ENCODE results near the gene IRF9. TPM values are rescaled to one million over a fixed set of nuclear protein-coding genes. Genes with fewer than 3 reads are reported as not detected.

Gene IRF9
- total RNA-seq (100 to 1,000 TPM; 133 to 337 (median 189) TPM), polyA plus RNA-seq (100 to 1,000 TPM in 1 of 2 donors, 10 to 100 TPM in 1; 73.3 to 110 TPM), total RNA-seq (87.1 reads per million, percentile 82 among the genes with 10 or more reads in this experiment)

- DNase-seq, result peak; percentile 93 to 98 (median 96)
- Mint-ChIP-seq H3K9me3 (peaks cover 0 to 4% (median 0%) of the 10 kb centered on the region in 11 donors), H3K27ac (peak within 1 kb of the TSS; percentile 98 to 100 (median 100)), H3K27me3 (peaks cover 0 to 4% (median 0%) of the 10 kb centered on the region in 5 donors), H3K4me1 (peaks cover 38 to 69% (median 56%) of the 10 kb centered on the region in 7 donors), H3K36me3 (peaks cover 11 to 65% (median 30%) of the 10 kb centered on the region in 5 donors), H3K4me3 (peak within 1 kb of the TSS; percentile 95 to 100 (median 100))
- Histone ChIP-seq H3K4me1 (ENCODE audit: control insufficient read depth in 2 of 2, insufficient read depth in 2 of 2, low read length in 2 of 2) (peaks cover 34 to 45% of the 10 kb centered on the region in 2 donors), H3K9me3 (ENCODE audit: control insufficient read depth in 2 of 3, low read length in 3 of 3) (no peaks in the 10 kb centered on the region), H3K27ac (ENCODE audit: low read depth, low read length) (peak within 1 kb of the TSS; percentile 99), H3K4me3 (ENCODE audit: low read length) (peak within 1 kb of the TSS; percentile 89), H3K36me3 (ENCODE audit: control insufficient read depth in 2 of 3, insufficient read depth in 3 of 3, low read length in 3 of 3) (peaks cover 39 to 73% (median 40%) of the 10 kb centered on the region in 3 experiments), H3K27me3 (ENCODE audit: control insufficient read depth in 2 of 2, insufficient read depth in 2 of 2, low read length in 2 of 2) (no peaks in the 10 kb centered on the region)
- CTCF ChIA-PET, result interaction anchor here (0.7 to 4.2 kb wide), 22 partner anchors 10 to 113 kb away, joined by 3 to 36 read pairs (median 4); partner anchors contain the start of genes DCAF11, EMC9, IPO4 and NRL
- ATAC-seq, result peak; percentile 98
- POLR2A ChIA-PET, result interaction anchor here (0.7 to 4.0 kb wide), 32 partner anchors 9 to 271 kb away, joined by 3 to 56 read pairs (median 8); partner anchors contain the start of genes CHMP4A, DCAF11, EMC9 and IPO4
- intact Hi-C loops (cut with micrococcal nuclease), result loop anchor here (1.0 kb wide), 19 partner anchors 10 to 281 kb away; partner anchors contain the start of genes CHMP4A (in 2 of the 2), DCAF11 (in 2 of the 2), EMC9 (in 2 of the 2) and GMPR2 (in 2 of the 2)
Observed at GRCh38 chr14:24160850-24161804, at the start of gene IRF9. Gene IRF9 (plus strand): TSS chr14:24161265. CDS start chr14:24162145, 880 bp downstream.

- no peaks in the 10 kb centered on the region for H3K27me3 ChIP-seq (ENCODE audit: control insufficient read depth in 2 of 2, insufficient read depth in 2 of 2, low read length in 2 of 2)
- Mint-ChIP-seq H3K36me3 (peaks cover under 1 to 26% (median 15%) of the 10 kb centered on the region in 5 donors), H3K27ac (peak overlapping the region; percentile 96 to 100 (median 99)), H3K4me3 (peak overlapping the region; percentile 93 to 100 (median 96)), H3K9me3 (peaks cover 0 to 6% (median 0%) of the 10 kb centered on the region in 11 donors), H3K27me3 (peaks cover 0 to 3% (median 0%) of the 10 kb centered on the region in 5 donors), H3K4me1 (peaks cover 25 to 44% (median 39%) of the 10 kb centered on the region in 7 donors)
- ATAC-seq (no peak), DNase-seq (peak in 1 of 9 donors; percentile 19)
- peak overlapping the region; percentile 99 for H3K4me3 ChIP-seq (ENCODE audit: low read length)
- intact Hi-C loops (cut with micrococcal nuclease), result loop anchor here (1.0 to 10.0 kb wide), 5 partner anchors 99 to 1019 kb away; partner anchors contain the start of genes ACIN1 (in 2 of the 2), C14orf119 (in 2 of the 2), BCL2L2 (in 1 of the 2) and PPP1R3E (in 1 of the 2)
- H3K9me3 ChIP-seq (ENCODE audit: control insufficient read depth in 2 of 3, low read length in 3 of 3), result no peaks in the 10 kb centered on the region
- H3K27ac ChIP-seq (ENCODE audit: low read depth, low read length), result peak overlapping the region; percentile 93
- peaks cover 0 to 25% (median 17%) of the 10 kb centered on the region in 3 experiments for H3K36me3 ChIP-seq (ENCODE audit: control insufficient read depth in 2 of 3, insufficient read depth in 3 of 3, low read length in 3 of 3)
- peaks cover 27 to 28% of the 10 kb centered on the region in 2 donors for H3K4me1 ChIP-seq (ENCODE audit: control insufficient read depth in 2 of 2, insufficient read depth in 2 of 2, low read length in 2 of 2)
- ChIA-PET CTCF (interaction anchor here (0.7 to 3.8 kb wide), 6 partner anchors 9 to 56 kb away, joined by 3 to 19 read pairs (median 10); partner anchors contain the start of genes EMC9, IRF9, PSME2 and RNF31), POLR2A (interaction anchor here (0.8 to 15.5 kb wide), 20 partner anchors 10 to 812 kb away, joined by 3 to 298 read pairs (median 12); partner anchors contain the start of genes CARMIL3, CHMP4A, EMC9 and FITM1)
Observed at GRCh38 chr14:24113379-24113800, 47.7 kb upstream of the IRF9 start.

- Histone ChIP-seq H3K9me3 (ENCODE audit: control insufficient read depth in 2 of 3, low read length in 3 of 3) (no peaks in the 10 kb centered on the region), H3K36me3 (ENCODE audit: control insufficient read depth in 2 of 3, insufficient read depth in 3 of 3, low read length in 3 of 3) (peaks cover 0 to 30% (median 23%) of the 10 kb centered on the region in 3 experiments), H3K4me1 (ENCODE audit: control insufficient read depth in 2 of 2, insufficient read depth in 2 of 2, low read length in 2 of 2) (peaks cover 22 to 23% of the 10 kb centered on the region in 2 donors), H3K27me3 (ENCODE audit: control insufficient read depth in 2 of 2, insufficient read depth in 2 of 2, low read length in 2 of 2) (no peaks in the 10 kb centered on the region), H3K27ac (ENCODE audit: low read depth, low read length) (peak overlapping the region; percentile 93), H3K4me3 (ENCODE audit: low read length) (peak overlapping the region; percentile 99)
- intact Hi-C loops (cut with micrococcal nuclease), result loop anchor here (1.0 to 10.0 kb wide), 24 partner anchors 20 to 1019 kb away; partner anchors contain the start of genes ACIN1 (in 2 of the 2), C14orf119 (in 2 of the 2), CHMP4A (in 2 of the 2) and EMC9 (in 2 of the 2)
- DNase-seq, result peak in 5 of 9 donors; percentile 62 to 89 (median 83)
- Mint-ChIP-seq H3K36me3 (peaks cover 5 to 32% (median 20%) of the 10 kb centered on the region in 5 donors), H3K27me3 (peaks cover 0 to 3% (median 0%) of the 10 kb centered on the region in 5 donors), H3K4me3 (peak overlapping the region; percentile 93 to 100 (median 96)), H3K27ac (peak overlapping the region; percentile 96 to 100 (median 99)), H3K4me1 (peaks cover 22 to 43% (median 38%) of the 10 kb centered on the region in 7 donors), H3K9me3 (peaks cover 0 to 6% (median 0%) of the 10 kb centered on the region in 11 donors)
- ChIA-PET CTCF (interaction anchor here (0.5 to 3.8 kb wide), 13 partner anchors 9 to 128 kb away, joined by 3 to 19 read pairs (median 4); partner anchors contain the start of genes EMC9, IRF9, PSME2 and RNF31), POLR2A (interaction anchor here (0.6 to 15.5 kb wide), 39 partner anchors 10 to 813 kb away, joined by 3 to 298 read pairs (median 5); partner anchors contain the start of genes CARMIL3, CBLN3, CHMP4A and EMC9)
- ATAC-seq, result peak; percentile 26
Observed at GRCh38 chr14:24113801-24114531, 47.1 kb upstream of the IRF9 start.

- H3K27ac Mint-ChIP-seq, result peak within 1 kb of the TSS; percentile 96 to 100 (median 99)
- ChIA-PET CTCF (interaction anchor here (0.5 to 3.8 kb wide), 14 partner anchors 10 to 128 kb away, joined by 3 to 19 read pairs (median 4); partner anchors contain the start of genes EMC9, IRF9, PSME2 and RNF31), POLR2A (interaction anchor here (0.6 to 15.5 kb wide), 45 partner anchors 9 to 813 kb away, joined by 3 to 298 read pairs (median 4); partner anchors contain the start of genes CARMIL3, CBLN3, CHMP4A and EMC9)
- peaks cover 18 to 44% (median 37%) of the 10 kb centered on the region in 7 donors for H3K4me1 Mint-ChIP-seq
- intact Hi-C loops (cut with micrococcal nuclease), result loop anchor here (1.0 to 10.0 kb wide), 26 partner anchors 18 to 1020 kb away; partner anchors contain the start of genes ACIN1 (in 2 of the 2), C14orf119 (in 2 of the 2), CHMP4A (in 2 of the 2) and EMC9 (in 2 of the 2)
- ATAC-seq, result peak; percentile 90
- peak; percentile 97 to 100 (median 100) for DNase-seq
- peak within 1 kb of the TSS; percentile 99 for H3K4me3 ChIP-seq (ENCODE audit: low read length)
- H3K36me3 Mint-ChIP-seq, result peaks cover 9 to 37% (median 27%) of the 10 kb centered on the region in 5 donors
- no peaks in the 10 kb centered on the region for H3K27me3 ChIP-seq (ENCODE audit: control insufficient read depth in 2 of 2, insufficient read depth in 2 of 2, low read length in 2 of 2)
- peaks cover 0 to 3% (median 0%) of the 10 kb centered on the region in 5 donors for H3K27me3 Mint-ChIP-seq
- H3K36me3 ChIP-seq (ENCODE audit: control insufficient read depth in 2 of 3, insufficient read depth in 3 of 3, low read length in 3 of 3), result peaks cover 0 to 39% (median 31%) of the 10 kb centered on the region in 3 experiments
- no peaks in the 10 kb centered on the region for H3K9me3 ChIP-seq (ENCODE audit: control insufficient read depth in 2 of 3, low read length in 3 of 3)
- peak within 1 kb of the TSS; percentile 93 to 100 (median 96) for H3K4me3 Mint-ChIP-seq
- H3K4me1 ChIP-seq (ENCODE audit: control insufficient read depth in 2 of 2, insufficient read depth in 2 of 2, low read length in 2 of 2), result peaks cover 18 to 20% of the 10 kb centered on the region in 2 donors
- peak within 1 kb of the TSS; percentile 93 for H3K27ac ChIP-seq (ENCODE audit: low read depth, low read length)
- H3K9me3 Mint-ChIP-seq, result peaks cover 0 to 6% (median 0%) of the 10 kb centered on the region in 11 donors
Observed at GRCh38 chr14:24114532-24115421, 46.3 kb upstream of the IRF9 start, which contains the start of the genes DCAF11 and NRL. Gene DCAF11 (plus strand): TSS chr14:24114777. CDS start chr14:24115595, 818 bp downstream. Gene NRL (minus strand): TSS chr14:24114949. CDS start chr14:24082848, 32,101 bp downstream.
